GM18511 (cell line): ENCODE measurements around the gene SYT6.

Source experiments
- ATAC-seq: cut with Tn5 transposase; IDR thresholded peaks from one replicate; pipeline ENCODE4 v1.9.1; 2021; ENCODE audit warnings: mild to moderate bottlenecking, moderate library complexity; ENCODE audit not compliant: unreplicated experiment

The SYT6 gene

DNA sequence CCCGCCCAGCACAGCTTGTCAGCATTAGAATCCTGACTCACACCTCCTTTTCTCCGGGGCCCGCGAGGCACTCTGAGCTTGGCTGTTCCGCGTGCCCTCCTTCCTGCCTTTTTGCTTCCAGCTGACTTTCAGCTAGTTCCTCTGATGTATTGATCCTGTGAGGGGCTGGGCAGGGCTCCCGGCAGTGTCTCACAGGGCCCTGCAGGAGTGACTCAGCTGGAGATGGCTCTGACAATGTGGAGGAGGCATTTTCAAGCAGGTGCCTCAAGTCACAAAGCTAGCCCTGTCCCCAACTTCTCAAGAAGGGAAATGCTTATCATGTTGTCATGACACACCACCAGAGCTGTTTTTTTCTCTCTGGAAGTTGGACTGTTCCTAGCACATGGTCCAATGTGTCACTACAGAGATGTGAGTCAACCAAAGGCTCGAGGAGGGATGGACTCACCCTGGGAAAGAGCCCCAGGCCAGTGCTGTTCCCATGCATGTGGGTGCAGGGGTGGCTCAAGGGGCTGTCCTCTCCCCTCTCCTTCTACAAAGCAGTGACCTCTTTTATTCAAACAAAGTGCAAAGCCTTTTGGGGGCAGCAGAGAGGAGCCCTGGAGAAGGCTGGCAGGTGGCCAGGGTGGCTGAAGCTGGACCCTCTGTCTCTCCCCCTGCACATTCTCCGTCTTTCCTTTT, 30.6 kb downstream of the SYT6 start:
- no peak for ATAC-seq

DNA sequence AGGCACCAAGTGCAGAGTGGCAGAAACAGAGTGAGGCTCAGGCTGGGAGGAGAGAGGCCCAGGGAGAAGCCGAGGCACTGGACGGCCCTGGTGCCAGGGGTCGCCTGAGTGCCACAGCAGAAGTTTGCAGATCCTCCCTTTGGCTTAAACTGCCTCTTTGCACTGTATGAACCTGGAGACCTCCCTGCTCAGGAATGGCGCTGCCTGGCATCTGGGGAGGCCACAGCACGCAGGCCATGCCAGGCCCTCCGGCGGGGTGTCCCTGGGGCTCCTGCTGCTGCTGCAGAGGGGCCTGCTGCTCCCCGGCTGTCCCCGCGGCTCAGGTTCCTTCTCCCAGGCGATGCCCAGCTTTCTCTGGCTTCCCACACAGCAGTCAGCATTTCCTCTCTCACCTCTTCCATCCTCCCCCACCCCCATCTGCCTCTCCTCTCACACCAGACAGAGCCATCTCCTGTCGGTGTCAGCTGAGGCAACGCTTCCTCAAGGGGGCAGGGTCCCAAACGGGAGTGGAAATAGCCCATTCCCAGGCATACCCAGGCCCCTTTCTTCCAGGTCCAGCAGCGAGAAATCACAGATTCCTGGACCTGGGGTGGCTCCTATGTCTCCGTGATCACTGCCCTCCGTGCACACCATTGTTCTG, 35.2 kb downstream of the SYT6 start:
- ATAC-seq, result no peak

DNA sequence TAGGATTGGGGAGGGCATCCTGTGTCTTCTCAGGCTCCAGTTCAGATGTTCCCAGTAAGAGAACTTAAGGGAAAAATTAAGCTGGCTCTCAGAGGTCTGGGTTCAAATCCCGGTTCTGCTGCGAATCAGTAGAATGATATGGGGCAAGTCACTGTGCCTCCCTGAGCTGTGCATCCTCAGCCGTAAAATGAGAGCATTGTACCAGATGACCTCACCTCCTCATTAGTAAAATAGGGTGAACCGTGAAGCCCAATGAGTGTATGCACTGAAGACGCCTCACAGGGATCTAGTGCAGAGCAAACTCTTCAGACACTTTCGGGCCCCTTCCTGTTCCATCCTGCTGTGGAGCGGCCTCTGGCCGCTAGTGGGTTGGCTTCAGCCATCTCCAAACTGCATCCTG, 36.0 kb downstream of the SYT6 start:
- no peak for ATAC-seq

DNA sequence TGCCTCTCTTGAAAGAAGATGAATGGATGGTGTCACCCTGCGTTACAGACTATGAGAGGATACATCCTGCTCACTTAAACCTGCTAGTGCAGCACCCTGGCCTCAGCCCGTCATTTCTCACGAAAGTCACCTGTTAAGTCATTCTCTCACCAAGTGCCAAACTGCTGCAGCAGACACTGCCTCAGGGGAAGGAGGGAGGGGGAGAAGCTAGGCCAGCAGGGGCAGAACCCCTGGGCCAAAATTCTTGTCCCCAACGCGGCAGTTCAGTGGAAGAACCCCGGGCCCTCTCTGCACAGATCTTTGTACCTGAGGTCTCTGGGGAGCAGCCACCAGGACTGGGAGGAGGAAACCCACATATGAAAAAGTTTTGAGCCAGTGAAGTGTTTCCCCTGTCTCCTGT, 37.6 kb downstream of the SYT6 start:
- ATAC-seq, result no peak

DNA sequence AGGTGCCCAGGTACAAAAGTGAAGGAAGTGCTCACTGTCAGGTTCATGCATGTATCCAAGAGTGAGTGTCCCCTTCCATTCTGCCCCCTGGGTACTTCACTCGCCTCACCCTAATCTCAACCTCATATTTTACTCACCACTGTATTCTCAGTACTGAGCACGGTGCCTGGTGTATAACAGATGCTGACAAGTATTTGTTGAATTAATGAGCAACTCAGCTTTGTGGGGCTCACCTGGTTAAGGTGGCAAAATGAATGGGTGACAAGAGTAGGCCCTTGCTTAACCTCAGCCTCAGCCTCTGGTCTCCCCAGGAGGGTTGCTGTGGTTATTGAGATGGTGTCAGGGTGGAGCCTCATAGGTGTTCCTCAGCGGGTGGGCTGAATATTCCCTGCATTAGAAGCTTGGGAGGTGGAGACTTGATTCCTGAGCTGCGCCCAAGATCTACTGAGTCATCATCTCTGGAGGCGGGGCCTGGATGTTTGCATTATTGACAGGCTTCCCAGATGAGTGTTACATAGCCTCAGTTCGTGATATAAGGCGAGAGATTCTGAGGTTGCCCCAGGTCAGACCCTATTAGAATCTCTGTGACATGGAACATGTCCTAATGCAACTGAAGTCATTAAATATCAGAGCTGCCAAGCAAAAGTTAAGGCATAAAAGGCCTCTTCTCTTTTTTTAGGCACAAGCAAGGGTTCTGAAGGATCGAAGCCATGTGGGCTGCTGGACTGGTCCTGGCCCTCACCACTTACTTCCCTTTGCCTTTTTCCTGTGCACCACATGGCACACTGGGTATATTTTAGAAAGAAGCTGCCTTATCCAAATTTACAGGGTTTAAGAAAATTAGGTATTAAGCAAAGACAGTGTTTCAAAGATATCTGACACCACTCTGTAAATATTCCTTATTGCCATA, 39.2 kb downstream of the SYT6 start:
- ATAC-seq, result no peak

DNA sequence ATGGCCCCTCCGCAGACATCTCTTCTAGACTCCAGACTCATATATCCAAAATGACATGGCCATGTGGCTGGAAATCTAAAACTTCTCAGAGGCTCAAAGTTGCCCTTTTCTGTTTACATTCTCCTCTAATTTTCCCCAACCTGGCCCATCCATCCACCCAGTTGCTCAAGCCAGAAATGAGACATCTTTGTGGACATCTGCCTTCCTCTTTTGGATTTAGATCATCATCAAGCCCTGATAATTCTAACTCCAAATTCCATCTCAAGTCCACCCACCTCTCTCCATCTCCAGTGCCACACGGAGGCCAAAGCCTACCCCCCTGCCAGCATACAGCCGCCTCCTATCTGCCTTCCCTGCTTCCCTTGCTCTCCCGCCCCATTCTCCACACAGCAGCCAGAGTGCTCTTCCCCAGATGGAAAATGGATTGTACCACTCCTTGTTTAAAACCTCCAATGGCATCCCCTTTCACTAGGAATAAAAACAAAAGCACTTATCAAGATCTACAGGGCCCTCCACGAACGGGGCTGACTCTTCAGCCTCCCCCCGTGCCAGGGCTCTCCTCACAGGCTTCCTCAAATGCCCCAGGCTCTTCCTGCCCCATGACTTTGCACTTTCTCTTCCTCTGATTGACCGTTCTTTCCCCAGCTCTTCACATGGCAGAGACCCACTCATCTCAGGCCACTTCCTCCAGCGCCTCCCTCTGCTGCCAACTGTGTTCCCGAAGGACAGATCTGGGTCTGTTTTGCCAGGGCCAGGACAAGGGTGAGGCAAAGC, 40.1 kb downstream of the SYT6 start:
- ATAC-seq, result no peak

DNA sequence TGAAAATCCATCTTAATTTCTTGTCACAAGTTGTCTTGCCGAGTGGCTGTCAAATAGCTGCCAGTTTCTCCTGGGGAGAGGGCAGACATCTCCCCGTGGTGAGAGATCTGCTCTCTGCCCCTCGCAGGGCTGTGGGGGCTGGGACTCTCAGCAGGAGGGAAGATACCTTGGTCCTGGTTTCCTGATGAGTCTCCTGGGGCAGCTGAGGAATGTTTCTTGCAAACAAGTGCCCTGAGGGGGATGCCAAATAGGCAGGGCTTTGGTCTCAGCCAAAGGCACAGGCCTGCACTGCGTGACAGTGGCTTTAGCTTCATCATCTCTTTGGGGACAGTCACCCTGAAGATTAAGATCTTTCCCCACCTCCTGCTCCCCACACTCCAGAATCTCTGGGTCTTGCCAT, 40.9 kb downstream of the SYT6 start:
- ATAC-seq, result no peak

DNA sequence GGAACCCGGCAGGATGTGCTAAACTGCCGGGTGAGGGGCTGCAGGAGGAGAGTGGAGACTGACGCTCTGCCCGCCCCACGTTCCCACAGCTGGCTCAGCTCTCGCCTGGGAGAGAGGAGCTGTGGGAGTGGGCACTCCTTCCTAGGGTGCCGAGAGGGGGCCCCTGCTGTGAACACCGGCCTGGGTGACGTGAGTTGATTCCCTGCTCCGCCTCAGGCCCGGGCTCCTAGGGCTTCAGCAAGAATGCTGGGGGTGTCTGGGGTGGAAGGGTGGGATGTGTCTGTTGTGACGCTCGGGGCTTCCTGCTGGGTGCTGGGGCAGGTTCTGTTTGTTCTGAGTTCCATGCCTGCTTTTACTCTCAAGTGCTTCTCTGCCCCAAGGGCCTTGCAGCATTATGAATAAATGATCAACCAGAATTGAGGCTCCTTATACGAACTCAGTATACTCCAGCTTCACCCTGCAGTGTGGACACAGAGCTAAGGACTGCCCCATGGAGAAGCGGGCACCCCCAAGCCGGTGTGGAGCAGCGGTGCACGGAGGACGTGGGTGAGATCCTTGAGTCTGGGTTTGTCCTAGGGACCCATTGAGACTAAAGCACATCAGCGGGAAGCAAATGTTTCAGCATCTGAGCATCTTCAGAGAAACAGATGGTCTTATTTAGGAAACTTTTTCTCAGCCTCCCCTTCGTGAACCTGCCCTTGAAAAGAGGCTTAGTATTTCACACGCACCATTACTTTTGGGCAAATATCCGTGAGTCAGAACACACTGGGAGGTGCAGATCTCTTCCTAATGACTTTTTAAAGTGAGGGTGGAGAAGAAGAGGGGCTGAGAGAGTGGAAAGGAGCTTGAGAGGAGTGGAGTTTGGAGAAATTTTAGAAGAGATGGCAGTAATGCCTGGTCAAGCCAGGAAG, 41.7 kb downstream of the SYT6 start:
- no peak for ATAC-seq

DNA sequence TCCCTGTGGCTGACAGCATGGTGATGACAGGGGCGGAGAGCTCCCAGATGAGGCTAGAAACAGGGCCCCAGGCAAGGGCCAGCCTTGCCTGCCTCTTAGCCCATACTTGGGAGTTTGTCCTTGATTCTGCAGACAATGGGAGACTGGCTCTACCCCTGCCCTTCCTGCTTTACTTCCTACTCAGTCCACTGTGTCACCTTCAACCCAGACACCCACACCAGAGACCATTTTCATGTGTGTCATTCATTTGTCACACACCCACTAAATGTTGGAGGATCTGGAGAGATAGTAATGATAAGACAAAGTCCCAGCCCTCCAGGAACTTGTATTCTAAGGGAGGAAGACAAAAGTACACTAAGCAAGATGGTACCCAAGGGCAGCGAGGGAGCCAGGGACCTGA, 43.7 kb downstream of the SYT6 start:
- ATAC-seq, result no peak

DNA sequence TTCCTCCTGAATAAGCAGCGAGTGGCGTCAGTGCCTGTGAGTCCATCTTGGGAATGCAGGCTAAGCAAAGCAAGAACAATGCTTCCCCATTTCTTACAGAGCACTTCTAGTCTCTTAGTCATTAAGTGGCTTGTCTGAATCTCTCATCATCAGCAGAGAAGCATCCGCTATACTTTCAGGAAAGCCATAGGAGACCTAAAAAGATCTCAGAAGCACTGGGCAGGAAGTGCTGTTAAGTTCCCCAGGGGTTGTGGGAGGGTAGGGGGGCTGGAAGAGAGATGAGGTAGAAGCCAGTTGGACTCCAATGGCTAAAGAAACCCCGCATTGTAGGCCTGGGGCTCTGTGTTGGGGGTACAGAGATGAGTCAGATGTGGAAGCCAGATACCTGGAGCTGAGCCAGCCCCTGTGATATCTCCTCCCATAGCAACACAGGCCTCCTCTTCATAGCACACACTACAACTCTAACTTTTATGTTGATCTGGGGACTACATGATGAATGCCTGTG, 44.9 kb downstream of the SYT6 start:
- ATAC-seq, result peak; percentile 91

DNA sequence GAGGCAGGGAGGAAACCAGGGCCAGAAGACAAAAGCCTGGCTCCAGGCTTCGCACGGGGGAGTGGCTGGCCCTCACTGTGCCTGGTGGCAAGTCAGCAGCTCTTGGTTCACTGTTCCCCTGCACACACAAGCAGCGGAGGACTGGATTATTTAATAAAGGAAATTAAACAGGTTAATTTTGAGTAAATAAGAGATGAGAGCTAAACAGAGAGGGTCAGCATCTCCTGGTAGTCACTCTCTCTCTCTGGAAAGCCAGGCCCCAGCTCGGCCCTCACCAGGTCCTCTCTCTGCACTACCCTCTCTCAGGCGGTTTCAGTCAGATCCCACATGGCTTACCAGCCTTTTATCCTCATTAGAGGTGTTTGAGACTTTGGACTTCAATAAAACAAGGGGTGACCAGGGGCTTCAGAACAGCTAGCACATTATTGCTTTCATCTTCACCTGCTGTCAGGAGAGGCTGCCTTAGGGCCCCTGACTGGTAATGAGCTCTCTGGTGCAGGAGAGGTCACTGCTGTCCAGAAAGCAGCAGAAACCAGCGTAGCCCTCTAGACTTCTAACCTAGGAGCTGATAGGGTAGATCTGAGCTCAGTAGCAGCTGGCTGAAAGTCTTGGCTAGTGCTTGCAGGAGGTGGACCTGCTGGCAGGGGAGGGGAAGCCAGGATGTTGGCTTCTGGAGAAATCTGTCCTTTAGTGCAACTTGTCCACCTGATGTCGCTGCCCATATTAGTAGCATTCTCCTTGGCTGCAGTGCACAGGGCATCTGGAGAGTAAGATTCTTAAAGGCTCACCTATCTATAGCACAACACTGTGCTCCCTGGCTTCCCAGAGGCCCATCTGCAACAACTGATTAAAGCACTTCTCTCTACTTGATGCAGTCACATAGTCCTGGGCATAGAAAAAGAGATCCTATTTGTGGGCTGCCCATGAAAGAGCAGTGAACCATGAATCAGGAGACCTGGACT, 45.9 kb downstream of the SYT6 start:
- no peak for ATAC-seq

DNA sequence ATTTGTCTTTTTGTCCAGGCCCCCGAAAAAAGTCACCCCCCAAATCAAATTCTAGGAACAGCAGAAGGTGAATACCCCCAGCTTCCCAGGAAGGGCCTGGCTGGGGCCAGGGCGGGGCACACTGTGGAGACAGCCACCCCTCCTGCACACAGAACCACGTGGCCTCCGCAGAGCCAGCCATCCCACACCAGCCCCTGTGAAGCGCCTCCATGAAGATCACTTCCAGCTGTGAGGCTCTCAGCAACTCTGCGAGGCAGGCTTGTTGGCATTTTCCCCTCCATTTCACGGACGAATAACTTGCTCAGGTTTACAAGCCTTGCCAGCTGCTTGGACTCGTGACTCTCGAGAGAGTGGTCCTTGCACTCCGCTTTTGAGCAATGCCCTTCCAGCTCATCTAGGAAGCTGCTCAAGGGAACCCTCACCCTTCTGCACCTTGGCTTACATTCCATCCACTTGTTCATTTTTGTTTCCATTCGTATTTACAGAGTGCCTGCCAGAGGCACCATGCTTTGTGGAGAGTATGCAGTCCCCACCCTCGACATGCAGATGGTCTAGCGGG, 48.2 kb downstream of the SYT6 start:
- no peak for ATAC-seq

DNA sequence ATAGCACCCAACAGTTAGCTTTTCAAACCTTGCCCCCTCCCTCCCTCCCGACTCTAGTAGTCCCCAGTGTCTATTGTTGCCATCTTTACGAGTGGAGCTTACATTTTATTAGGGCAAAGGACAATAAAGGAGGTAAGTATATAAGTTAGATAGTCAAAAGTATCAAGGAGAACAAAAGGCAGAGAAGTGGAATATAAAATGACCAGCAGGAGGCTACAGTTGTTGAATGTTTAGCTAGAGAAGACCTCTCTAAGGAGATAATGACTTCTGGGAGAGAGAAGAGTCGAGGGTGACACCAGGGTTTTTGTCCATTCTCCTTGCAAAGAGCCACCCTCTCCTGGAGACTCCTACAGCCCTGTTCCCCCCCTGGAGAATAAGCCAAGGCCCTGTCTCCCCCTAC, 48.7 kb downstream of the SYT6 start:
- ATAC-seq, result no peak

DNA sequence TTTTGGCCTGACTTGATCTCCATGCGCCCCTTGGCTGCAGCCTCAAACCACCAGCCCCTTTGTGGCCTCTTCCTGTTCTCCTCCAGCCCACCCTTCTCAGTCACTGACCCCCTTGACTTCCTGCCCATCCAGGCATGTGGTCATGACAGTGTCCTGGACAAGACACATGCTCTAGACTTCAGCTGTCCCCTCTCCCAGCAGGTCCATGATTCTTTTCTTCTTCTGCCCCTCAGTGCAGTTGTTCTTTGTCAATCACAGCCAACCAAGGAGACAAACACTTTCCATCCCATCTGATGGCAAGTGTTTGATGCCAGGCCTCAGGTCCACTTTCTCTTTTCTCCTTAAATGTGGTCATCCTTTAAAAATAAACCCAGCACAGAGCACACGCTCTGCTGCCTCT, 49.7 kb downstream of the SYT6 start:
- no peak for ATAC-seq

DNA sequence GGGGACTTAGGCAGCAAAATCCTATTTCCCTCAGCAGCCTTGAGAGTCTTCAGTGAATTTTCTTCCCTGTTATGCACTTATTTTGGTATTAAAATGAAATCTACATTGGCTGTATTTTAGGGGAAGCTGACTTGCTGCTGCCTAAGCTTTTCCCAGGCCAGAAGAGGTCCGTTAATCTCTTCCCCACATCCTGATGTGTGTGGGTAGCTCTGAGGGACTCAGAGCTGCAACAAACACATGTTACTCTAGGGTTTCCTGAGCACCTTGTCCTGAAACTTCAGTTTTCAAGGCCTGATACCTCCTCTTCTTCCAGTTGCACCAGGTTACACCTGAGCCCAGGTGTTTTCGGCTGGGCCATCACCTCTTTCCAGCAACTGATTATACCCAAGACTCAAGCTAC, 51.5 kb downstream of the SYT6 start:
- no peak for ATAC-seq

DNA sequence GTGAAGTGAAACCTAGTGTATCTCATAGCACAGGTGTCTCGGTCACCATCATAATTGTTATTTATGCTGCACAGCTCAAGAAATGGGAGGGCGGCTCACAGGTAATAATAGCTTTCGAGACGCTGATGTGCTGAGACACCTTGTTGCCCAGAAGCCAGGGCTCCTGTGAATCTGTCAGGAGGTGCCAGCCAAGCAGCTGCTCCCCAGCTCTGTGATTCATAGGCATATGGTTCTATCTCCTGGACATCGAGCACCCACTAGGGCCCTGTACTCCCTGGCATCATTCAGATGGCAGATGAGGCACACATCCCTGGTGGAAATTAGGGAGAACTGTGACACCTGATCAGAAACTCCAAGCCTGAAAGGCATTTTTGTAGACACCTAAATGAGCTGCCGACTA, 53.5 kb downstream of the SYT6 start:
- no peak for ATAC-seq

DNA sequence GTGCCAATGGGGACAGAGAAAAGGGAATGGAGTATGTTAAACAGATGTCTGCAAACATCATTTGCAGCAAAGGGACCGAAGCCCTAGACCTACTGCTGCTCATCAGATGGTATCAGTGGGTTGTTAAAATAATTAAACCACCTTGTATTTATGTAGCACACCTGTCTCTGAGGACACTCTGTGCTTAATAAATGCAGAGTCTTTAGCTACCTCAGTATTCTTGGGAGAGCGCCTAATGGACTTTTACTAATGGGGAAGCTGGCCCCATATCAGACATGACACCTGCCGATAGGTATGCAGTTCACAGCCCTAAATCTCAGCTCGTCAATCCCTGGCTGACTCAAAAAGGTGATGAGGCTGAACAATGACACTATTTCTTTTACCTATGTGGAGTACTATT, 54.4 kb downstream of the SYT6 start:
- no peak for ATAC-seq

DNA sequence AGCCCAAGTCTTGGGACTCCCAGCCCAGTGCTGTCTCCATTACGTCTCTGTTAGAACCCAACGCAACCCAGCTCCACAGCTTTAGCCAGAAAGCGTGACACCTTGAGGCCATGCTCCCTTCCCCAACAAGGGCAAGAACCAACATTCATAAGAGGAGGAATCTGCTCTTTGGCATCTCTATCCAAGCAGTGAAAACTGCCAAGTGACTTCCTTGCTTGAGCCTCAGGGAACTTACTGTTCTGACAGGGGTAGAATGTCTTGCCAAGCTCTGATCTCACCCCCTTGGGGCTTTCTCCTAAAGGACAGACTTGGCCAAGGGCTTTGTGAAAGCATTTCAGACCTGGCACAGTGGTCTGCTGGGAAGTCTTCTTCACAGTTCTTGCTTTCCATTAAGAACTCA, 56.6 kb downstream of the SYT6 start:
- ATAC-seq, result no peak

DNA sequence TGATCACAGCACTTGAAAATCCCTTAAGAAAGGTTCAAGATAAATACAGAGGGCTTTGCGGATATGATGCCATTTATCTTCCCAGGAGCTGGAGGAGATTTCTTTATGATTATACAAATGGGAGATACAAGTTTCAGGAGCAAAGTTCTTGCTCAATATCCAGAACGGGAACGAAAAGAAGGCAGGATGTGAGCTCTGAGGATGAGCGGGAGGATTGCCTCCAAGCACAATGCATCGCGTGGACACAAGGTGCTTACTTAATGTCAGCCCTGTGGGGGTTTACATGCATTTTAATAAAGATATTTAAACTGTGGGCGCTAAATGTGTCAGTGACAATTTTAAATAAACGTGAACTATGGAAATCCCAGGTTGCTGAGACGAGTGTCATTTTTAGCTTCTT, 59.0 kb downstream of the SYT6 start:
- no peak for ATAC-seq
